HG02642 (cell line): ENCODE data around the gene BATF2.

Source experiments
- ATAC-seq: cut with Tn5 transposase; IDR thresholded peaks from one replicate; pipeline ENCODE4 v1.9.1; 2021; ENCODE audit warnings: mild to moderate bottlenecking; ENCODE audit not compliant: unreplicated experiment, poor library complexity

Gene BATF2

DNA sequence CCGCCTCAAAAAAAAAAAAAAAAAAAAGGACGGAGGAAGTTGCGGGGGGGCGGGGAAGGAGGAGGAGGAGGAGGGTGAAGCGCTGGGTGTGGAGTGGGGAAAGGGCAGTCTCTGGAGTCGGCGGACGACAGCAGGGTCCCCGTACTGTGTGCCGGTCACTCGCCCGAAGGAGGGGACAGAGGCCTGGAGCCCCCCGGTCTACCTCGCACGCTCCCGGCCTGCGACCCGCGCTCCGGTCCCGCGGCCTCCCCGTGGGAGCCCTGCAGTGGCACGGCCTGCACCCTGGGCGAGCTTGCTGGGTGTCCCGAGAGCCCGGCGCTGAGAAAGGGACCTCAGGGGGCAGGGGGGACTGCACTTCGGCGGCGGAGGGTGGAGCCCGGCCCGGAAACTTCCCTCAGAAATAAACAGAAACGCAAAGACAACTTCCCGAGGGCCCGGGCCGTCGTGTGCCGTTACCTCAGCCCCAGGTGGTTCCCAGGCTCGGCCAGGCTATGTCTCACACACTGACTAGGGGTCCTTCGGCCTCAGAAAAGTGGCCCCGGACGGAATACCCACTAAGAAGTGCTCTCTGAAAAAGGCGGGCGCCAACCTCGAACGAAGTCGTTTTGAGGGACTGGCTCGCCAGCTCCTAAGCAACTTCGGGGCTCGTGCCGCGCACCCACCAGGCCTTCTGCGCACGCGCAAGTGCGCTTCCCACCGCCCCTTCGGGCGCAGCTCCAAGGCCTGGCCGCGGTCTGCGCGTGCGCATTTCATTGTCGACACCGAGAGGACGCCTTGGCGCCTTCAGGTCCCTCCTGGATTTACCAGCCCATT, 25.1 kb downstream of the BATF2 start, which contains the start of gene MAJIN:
TSS of gene MAJIN (minus strand) at position 688 of the 813 bp plus-strand sequence. CDS start 12,703 bp downstream, outside the sequence.
- ATAC-seq, result no peak

DNA sequence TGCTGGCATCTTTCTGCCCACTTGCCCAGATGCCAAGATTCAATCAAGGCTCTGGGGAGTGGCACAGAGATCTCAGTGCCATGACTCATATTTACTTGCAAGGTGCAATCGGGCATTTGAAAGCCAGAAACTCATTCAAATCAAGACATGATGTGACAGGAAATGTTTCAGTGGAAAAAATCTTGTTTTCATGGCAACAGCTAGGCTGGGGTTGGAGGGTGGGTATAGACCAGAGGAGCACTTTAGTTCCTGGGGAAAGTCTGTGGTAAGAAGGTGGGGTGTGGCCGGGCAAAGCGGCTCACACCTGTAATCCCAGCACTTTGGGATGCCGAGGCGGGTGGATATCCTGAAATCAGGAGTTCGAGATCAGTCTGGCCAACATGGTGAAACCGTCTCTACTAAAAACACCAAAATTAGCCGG, 26.0 kb downstream of the BATF2 start:
- no peak for ATAC-seq

- no peak for ATAC-seq
Observed at GRCh38 chr11:64969209-64969608, 27.6 kb downstream of the BATF2 start.

DNA sequence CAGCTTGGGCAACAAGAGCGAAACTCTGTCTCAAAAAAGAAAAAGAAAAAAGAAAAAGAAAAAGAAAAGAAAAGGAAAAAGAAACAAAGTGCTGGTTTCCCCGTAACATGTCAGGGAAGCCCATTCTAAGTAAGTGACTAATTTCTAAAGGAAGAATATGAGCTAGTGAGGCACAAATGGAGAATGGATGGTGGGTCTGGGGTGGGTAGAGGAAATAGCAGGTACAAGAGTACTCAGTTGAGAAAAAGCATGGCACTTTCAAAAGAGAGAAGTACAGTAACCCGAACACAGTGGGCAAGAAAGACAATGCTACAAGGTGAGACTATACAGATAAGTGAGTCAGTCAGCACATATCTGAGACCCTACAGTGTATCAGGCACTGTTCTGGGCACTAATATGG, 29.4 kb downstream of the BATF2 start:
- ATAC-seq, result no peak

DNA sequence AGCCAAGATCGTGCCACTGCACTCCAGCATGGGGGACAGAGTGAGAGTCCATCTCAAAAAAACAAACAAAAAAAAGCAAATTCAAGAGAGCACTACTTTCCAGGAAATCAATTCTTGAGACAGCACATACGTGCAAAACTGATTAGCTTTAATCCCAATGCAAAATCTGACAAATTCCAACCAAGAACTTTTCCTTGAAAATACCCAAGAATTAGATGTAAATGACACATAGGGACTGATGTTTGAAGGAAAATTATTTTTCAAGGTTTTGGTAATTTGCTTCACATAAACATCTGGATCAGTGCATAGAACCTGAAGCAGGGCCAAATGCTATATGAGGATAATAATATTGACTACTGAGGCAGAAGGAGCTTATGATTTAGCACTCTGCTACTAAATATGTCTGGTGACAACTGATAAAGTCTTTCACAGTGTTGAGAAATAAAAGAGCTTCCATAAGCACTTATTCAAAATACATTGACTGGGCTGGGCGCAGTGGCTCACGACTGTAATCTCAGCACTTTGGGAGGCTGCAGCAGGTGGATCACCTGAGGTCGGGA, 33.6 kb downstream of the BATF2 start:
- ATAC-seq, result no peak

- no peak for ATAC-seq
Observed at GRCh38 chr11:64960719-64961118, 36.1 kb downstream of the BATF2 start.

DNA sequence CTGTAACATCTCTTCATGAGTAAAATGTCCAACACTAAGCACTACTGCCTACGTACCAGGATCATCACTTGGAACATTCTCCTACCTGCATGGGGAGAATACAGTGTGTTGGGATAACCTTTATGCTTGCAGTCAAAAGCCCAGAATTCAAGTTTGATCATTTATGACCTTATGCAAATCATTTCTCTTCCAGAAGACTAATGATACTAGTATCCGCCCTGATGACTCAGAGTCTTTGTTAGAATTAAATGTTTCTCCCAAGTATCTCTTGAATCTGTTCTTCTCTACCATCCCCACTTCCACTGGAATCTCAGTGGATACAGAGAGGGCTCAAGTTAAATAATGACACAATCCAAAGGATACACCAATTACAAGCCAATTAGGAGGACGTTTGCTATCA, 37.3 kb downstream of the BATF2 start:
- ATAC-seq, result no peak

- ATAC-seq, result no peak
Observed at GRCh38 chr11:64954201-64954600, 42.6 kb downstream of the BATF2 start.

DNA sequence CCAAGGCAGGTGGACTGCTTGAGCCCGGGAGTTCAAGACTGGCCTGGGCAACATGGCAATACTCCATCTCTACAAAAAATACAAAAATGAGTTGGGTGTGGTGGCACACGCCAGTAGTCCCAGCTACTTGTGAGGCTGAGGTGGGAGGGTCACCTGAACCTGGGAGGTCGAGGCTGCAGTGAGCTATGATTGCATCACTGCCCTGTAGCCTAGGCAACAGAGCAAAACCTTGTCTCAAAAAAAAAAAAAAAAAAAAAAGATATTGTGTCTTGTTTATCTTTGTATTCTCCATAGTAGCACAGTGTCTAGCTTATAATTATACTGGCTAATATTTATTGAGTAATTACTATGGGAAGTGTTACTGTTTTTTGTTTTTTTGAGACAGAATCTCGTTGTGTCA, 45.2 kb downstream of the BATF2 start:
- no peak for ATAC-seq

DNA sequence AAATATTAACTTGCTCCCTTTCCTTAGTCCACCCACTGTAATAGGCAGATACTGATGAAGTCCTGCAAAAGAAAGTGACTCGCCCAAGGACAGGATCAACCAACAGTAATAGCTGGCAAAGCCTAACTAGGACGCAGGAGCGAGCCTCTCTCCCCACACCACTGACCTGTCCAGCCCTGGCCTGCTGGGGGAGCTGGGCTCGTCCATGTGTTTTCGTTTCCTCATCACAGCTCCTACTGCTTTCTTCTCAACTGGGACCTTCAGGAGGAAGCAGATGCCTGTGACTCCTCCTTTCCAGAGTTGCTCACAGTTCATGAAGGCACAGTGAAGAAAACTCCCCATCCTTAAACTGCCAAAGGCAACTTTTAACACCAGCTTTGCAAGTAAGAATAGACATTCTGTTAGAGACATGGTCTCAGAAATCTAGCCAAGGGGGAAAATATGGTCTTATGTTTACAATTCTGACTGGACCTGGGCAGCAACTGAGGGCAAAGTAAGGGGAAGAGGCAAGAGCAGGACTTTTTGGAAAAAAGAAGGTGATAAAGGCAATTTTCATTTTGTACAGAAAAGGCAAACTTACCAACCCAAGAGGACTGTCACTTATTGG, 49.5 kb downstream of the BATF2 start:
- ATAC-seq, result no peak
